Kidney epithelial cell (primary cell): Measurements from ENCODE around the gene CLCA1. TPM values are rescaled to one million over a fixed set of nuclear protein-coding genes. Genes with fewer than 3 reads are reported as not detected.

Experiments
- DNase-seq: peaks from one replicate; pipeline ENCODE4 v3.0.0-alpha.2; 2010; ENCODE audit warnings: low read depth
- H3K27me3 ChIP-seq: 2 replicates; pipeline ENCODE4 v1.6.0; 2011; ENCODE audit warnings: low read length; ENCODE audit not compliant: control insufficient read depth, insufficient read depth
- H3K36me3 ChIP-seq: 2 replicates; pipeline ENCODE4 v1.5.1; 2011; ENCODE audit warnings: low read length; ENCODE audit not compliant: control insufficient read depth, insufficient read depth
- H3K4me3 ChIP-seq: 2 replicates; pipeline ENCODE4 v1.5.1; 2011; ENCODE audit warnings: low read depth, mild to moderate bottlenecking, control low read depth, low read length
- total RNA-seq: library from RNA; depleted of rRNA; stranded (reverse); fragments of >200 nt; gene quantifications from 2 replicates; pipeline ENCODE4 v1.2.3, GENCODE V29; 2015
- TF ChIP-seq, protein P1 (sequence below): IDR thresholded peaks from 2 replicates; pipeline ENCODE4 v1.5.1; 2011; ENCODE audit warnings: mild to moderate bottlenecking, moderate library complexity, low read length, control low read depth, inconsistent platforms; ENCODE audit not compliant: insufficient read depth, poor library complexity, severe bottlenecking

CLCA1 gene
- total RNA-seq, 1 donor from 2014 or later, result not detected

GRCh38 chr1:86487811-86488141, 19.0 kb downstream of the CLCA1 start:
- Histone ChIP-seq H3K27me3 (no peaks in the 10 kb centered on the region), H3K4me3 (no peak overlapping the region), H3K36me3 (no peaks in the 10 kb centered on the region)
- TF ChIP-seq, protein P1, sequence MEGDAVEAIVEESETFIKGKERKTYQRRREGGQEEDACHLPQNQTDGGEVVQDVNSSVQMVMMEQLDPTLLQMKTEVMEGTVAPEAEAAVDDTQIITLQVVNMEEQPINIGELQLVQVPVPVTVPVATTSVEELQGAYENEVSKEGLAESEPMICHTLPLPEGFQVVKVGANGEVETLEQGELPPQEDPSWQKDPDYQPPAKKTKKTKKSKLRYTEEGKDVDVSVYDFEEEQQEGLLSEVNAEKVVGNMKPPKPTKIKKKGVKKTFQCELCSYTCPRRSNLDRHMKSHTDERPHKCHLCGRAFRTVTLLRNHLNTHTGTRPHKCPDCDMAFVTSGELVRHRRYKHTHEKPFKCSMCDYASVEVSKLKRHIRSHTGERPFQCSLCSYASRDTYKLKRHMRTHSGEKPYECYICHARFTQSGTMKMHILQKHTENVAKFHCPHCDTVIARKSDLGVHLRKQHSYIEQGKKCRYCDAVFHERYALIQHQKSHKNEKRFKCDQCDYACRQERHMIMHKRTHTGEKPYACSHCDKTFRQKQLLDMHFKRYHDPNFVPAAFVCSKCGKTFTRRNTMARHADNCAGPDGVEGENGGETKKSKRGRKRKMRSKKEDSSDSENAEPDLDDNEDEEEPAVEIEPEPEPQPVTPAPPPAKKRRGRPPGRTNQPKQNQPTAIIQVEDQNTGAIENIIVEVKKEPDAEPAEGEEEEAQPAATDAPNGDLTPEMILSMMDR, result no peak
- no peak for DNase-seq

- Histone ChIP-seq H3K4me3 (no peak overlapping the region), H3K36me3 (no peaks in the 10 kb centered on the region), H3K27me3 (no peaks in the 10 kb centered on the region)
- TF ChIP-seq, protein P1, result no peak
- no peak for DNase-seq
Measured at GRCh38 chr1:86489242-86489878, 20.6 kb downstream of the CLCA1 start.

- Histone ChIP-seq H3K27me3 (no peaks in the 10 kb centered on the region), H3K36me3 (no peaks in the 10 kb centered on the region), H3K4me3 (no peak overlapping the region)
- TF ChIP-seq, protein P1, result no peak
- no peak for DNase-seq
Measured at GRCh38 chr1:86491171-86491950, 22.6 kb downstream of the CLCA1 start.

DNA sequence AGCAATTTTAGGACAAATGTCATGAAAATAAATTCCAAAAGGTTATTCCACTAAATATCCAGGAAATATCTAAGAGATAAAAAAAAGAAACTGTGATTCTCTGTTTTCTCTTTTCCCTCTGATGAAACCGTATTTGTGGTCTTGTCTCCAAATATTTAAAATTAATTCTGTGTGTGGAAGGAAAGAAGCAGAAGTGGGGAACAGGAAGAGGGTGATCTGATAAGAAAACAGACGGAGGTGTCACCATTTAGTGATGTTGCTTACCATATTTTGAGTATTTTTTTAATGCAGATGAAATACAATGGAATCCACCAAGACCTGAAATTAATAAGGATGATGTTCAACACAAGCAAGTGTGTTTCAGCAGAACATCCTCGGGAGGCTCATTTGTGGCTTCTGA, 29.6 kb downstream of the CLCA1 start:
- Histone ChIP-seq H3K4me3 (no peak overlapping the region), H3K36me3 (no peaks in the 10 kb centered on the region), H3K27me3 (no peaks in the 10 kb centered on the region)
- no peak for DNase-seq
- TF ChIP-seq, protein P1, result no peak

GRCh38 chr1:86499987-86500593, 31.4 kb downstream of the CLCA1 start:
- no peak overlapping the region for H3K4me3 ChIP-seq
- no peak for DNase-seq
- H3K27me3 ChIP-seq, result no peaks in the 10 kb centered on the region
- no peaks in the 10 kb centered on the region for H3K36me3 ChIP-seq
- TF ChIP-seq, protein P1, result peak; percentile 76
